M059J (cell line): ENCODE results near the gene COPS6. TPM values are rescaled to one million over a fixed set of nuclear protein-coding genes. Genes with fewer than 3 reads are reported as not detected.

Experiments
- DNase-seq: peaks from one replicate; pipeline ENCODE4 v3.0.0-alpha.2; 2012; ENCODE audit warnings: low read depth
- total RNA-seq: library from RNA; depleted of rRNA; stranded (reverse); fragments of >200 nt; shearing (Covaris generic); gene quantifications from 2 replicates; pipeline ENCODE4 v1.2.3, GENCODE V29; 2014

COPS6 gene
- total RNA-seq, 1 experiment from 2014 or later: 109 TPM

GRCh38 chr7:100101016-100101862, 12.5 kb downstream of the COPS6 start, which contains the start of the genes AP4M1 and MCM7:
Gene AP4M1, plus strand, starts transcription at chr7:100101643. Its CDS starts 72 bp downstream, at chr7:100101715.
Gene MCM7, minus strand, starts transcription at chr7:100101397. Its CDS starts 103 bp downstream, at chr7:100101294.
- DNase-seq: peak; percentile 99

GRCh38 chr7:100102950-100103840, 14.4 kb downstream of the COPS6 start:
- peak; percentile 100 for DNase-seq

GRCh38 chr7:100105534-100105933, 16.8 kb downstream of the COPS6 start:
- DNase-seq: no peak

- DNase-seq: no peak
These were observed 17.9 kb downstream of the COPS6 start for GRCh38 chr7:100106633-100107032.

GRCh38 chr7:100107125-100107737, 18.5 kb downstream of the COPS6 start:
- no peak for DNase-seq

- DNase-seq: no peak
These were observed 19.1 kb downstream of the COPS6 start for GRCh38 chr7:100107890-100108289.

GRCh38 chr7:100109521-100110163, 20.9 kb downstream of the COPS6 start:
- no peak for DNase-seq

- DNase-seq: no peak
These were observed 22.4 kb downstream of the COPS6 start for GRCh38 chr7:100111156-100111555.

- DNase-seq: no peak
These were observed 23.1 kb downstream of the COPS6 start for GRCh38 chr7:100111914-100112313.

- no peak for DNase-seq
These were observed 26.3 kb downstream of the COPS6 start for GRCh38 chr7:100115026-100115425.

GRCh38 chr7:100118388-100119071, 29.8 kb downstream of the COPS6 start:
- no peak for DNase-seq

GRCh38 chr7:100119072-100119969, 30.6 kb downstream of the COPS6 start, which contains the start of the genes CNPY4 and TAF6:
Gene CNPY4, plus strand, starts transcription at chr7:100119634. Its CDS starts 111 bp downstream, at chr7:100119745.
Gene TAF6, minus strand, starts transcription at chr7:100119358. Its CDS starts 5,149 bp downstream, at chr7:100114209.
- DNase-seq: peak; percentile 96

- peak; percentile 76 for DNase-seq
These were observed 31.4 kb downstream of the COPS6 start for GRCh38 chr7:100119970-100120732.

GRCh38 chr7:100120733-100121036, 31.9 kb downstream of the COPS6 start:
- no peak for DNase-seq

GRCh38 chr7:100122067-100122466, 33.3 kb downstream of the COPS6 start:
- no peak for DNase-seq

- no peak for DNase-seq
These were observed 33.8 kb downstream of the COPS6 start for GRCh38 chr7:100122568-100122967.

- DNase-seq: no peak
These were observed 35.8 kb downstream of the COPS6 start for GRCh38 chr7:100124301-100125230.
